Sigmoid colon (tissue), 7 donors: ENCODE results near the gene AEN. TPM values are rescaled to one million over a fixed set of nuclear protein-coding genes. Genes with fewer than 3 reads are reported as not detected.

ENCODE experiments used
- DNase-seq: peaks from one replicate; pipeline ENCODE4 v3.0.0-alpha.2; 2019
- H3K27ac ChIP-seq, 4 donors: fragments of 200-600 bp; sonication (generic); one replicate each; pipeline ENCODE4 v1.5.1; 2016 to 2019; ENCODE audit warnings: mild to moderate bottlenecking in 1 of 4
- H3K27me3 ChIP-seq, 3 donors: fragments of 200-600 bp; sonication (generic); one replicate each; pipeline ENCODE4 v1.5.1; 2019; ENCODE audit warnings: mild to moderate bottlenecking in 1 of 3
- H3K36me3 ChIP-seq, 4 donors: fragments of 200-600 bp; sonication (generic); one replicate each; pipeline ENCODE4 v1.5.1; 2016 to 2019
- H3K4me1 ChIP-seq, 4 donors: fragments of 200-600 bp; sonication (generic); one replicate each; pipeline ENCODE4 v1.5.1; 2017 to 2019
- H3K4me3 ChIP-seq, 4 donors: fragments of 200-600 bp; sonication (generic); one replicate each; pipeline ENCODE4 v1.5.1; 2017 to 2019; ENCODE audit warnings: mild to moderate bottlenecking in 2 of 4, moderate library complexity in 1 of 4
- H3K9me3 ChIP-seq, 4 donors: fragments of 200-600 bp in 3 of 4; sonication (generic) in 3 of 4; one replicate each; pipeline versions ENCODE4 v1.5.1 to v1.6.1; 2013 to 2019
- EP300 ChIP-seq, 4 donors: sonication (generic); formaldehyde crosslinking; IDR thresholded peaks; one replicate each; pipeline ENCODE4 v1.6.1; 2017; ENCODE audit warnings: antibody characterized with exemption in 4 of 4
- POLR2A ChIP-seq, 2 donors: fragments of 450-650 bp; IDR thresholded peaks; one replicate each; pipeline ENCODE4 v1.6.1; 2016; ENCODE audit warnings: antibody characterized with exemption in 2 of 2, mild to moderate bottlenecking in 2 of 2, moderate library complexity in 2 of 2
- POLR2AphosphoS5 ChIP-seq, 4 donors: sonication (generic); formaldehyde crosslinking; IDR thresholded peaks; one replicate each; pipeline ENCODE4 v1.6.1; 2017; ENCODE audit warnings: antibody characterized with exemption in 4 of 4
- WGBS, 2 donors: extraction: QIAGEN DNeasy Blood & Tissue Kit; methylation state at CpG; one replicate each; pipeline ENCODE4 v1.1.7; 2013; 5-methylcytosine and 5-hydroxymethylcytosine counted together
- intact Hi-C: fragments of 100-400 bp; cut with DNase I; formaldehyde crosslinking; loops from one replicate; pipeline ENCODE4 v1.15.1; 2023
- polyA plus RNA-seq, 3 donors: library from polyadenylated mRNA; stranded (reverse); fragments of 200-250 nt; gene quantifications; one replicate each; pipeline ENCODE4 v1.2.3, GENCODE V29; 2013
- total RNA-seq, 4 donors: library from RNA; depleted of rRNA; stranded (reverse); fragments of >200 nt; gene quantifications; one replicate each; pipeline ENCODE4 v1.1.0, GENCODE V29; 2016
- TF ChIP-seq, protein P1 (sequence below), 4 experiments: fragments of 450-650 bp in 3 of 4; fragments of 200-600 bp in 1 of 4; IDR thresholded peaks; one replicate each; pipeline ENCODE4 v1.5.1; 2016 to 2019; ENCODE audit warnings: antibody characterized with exemption in 4 of 4, mild to moderate bottlenecking in 3 of 4, moderate library complexity in 2 of 4
- donor health status: healthy with polysubstance abuse.
- donor health status: Bipolar disorder and iron deficiency.
- donor health status: healthy.

Gene AEN
- total and polyA plus RNA-seq, 7 donors = 4.2 to 19.7 (median 8.8) TPM

DNA sequence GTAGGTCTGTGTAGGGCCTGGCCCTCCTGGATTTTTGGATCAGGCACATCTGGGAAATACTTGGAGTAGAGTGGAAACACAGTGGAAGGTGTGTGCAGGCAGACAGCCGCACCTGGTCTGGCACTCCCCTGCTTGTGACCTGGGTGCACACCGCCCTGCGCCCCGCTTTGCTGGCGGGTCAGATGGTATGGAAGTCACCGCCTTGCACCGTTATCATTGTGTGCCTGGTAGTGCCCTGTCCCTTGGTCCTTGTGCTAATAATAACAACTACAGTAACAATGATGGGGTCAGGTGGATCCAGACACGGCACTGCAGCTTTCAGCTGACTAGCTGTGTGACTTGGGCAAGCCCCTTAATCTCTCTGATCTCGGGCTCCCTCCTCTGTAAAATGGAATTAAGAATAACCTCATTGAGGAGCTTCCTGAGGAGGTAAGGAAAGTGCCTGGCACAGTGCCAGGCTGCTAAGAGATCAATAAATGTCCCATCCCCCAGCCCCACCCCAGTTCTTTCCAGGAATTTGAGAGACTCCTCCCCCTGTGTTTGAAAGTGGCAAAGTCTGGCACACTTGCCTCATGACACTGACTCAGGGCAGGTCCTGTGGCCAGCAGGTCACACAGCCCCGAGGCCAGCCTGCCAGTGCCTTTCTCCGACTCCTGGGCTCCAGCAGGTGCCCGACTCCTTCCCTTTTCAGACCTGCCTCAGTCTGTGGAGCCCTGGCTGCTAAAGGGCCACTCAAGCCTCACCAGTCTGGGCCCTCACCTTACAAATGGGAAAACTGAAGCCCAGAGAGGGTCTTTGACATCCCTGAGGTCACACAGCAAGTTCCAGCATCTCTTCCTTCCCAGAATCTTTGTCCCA is 27.4 kb downstream of the AEN start:
- peak overlapping the region in 3 of 4 donors; percentile 23 to 60 (median 51) for H3K27ac ChIP-seq
- DNase-seq = peak; percentile 60
- H3K4me3 ChIP-seq = no peak overlapping the region
- peaks cover 0 to 10% (median 0%) of the 10 kb centered on the region in 4 donors for H3K4me1 ChIP-seq
- TF ChIP-seq POLR2AphosphoS5 (IDR thresholded peaks at IDR 0.05) (no peak), EP300 (IDR thresholded peaks at IDR 0.05) (no peak), POLR2A (IDR thresholded peaks at IDR 0.05) (no peak)
- TF ChIP-seq, protein P1, sequence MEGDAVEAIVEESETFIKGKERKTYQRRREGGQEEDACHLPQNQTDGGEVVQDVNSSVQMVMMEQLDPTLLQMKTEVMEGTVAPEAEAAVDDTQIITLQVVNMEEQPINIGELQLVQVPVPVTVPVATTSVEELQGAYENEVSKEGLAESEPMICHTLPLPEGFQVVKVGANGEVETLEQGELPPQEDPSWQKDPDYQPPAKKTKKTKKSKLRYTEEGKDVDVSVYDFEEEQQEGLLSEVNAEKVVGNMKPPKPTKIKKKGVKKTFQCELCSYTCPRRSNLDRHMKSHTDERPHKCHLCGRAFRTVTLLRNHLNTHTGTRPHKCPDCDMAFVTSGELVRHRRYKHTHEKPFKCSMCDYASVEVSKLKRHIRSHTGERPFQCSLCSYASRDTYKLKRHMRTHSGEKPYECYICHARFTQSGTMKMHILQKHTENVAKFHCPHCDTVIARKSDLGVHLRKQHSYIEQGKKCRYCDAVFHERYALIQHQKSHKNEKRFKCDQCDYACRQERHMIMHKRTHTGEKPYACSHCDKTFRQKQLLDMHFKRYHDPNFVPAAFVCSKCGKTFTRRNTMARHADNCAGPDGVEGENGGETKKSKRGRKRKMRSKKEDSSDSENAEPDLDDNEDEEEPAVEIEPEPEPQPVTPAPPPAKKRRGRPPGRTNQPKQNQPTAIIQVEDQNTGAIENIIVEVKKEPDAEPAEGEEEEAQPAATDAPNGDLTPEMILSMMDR (IDR thresholded peaks at IDR 0.05) = no peak
- intact Hi-C loops = no loop called here
- H3K36me3 ChIP-seq = no peaks in the 10 kb centered on the region
- 26 to 70% methylated on average over 12 of the region's 12 CpGs for WGBS, 2 donors
- H3K27me3 ChIP-seq = no peaks in the 10 kb centered on the region
- H3K9me3 ChIP-seq = no peaks in the 10 kb centered on the region

DNA sequence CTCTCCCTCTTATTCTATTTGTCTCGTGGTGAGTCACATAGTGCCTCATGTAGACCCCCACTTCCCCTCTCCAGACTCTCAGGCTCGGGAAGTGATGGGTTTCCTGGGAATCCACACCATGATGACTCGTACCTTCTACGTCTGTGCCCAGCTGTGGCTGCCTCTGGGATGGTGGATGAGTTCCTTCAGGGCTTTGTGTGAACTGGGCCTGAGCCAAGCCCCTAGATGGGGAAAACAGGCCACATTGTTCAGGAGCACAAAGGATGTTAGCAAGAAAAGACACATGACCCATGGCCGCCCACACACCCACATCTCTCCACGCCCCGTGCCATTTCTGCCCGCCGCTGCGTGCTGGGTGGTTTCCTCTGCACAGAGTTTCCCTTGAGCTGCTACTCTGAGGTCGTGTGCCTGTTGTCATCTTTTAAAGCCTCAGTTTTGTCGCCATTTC is 28.2 kb downstream of the AEN start:
- H3K36me3 ChIP-seq = no peaks in the 10 kb centered on the region
- TF ChIP-seq POLR2A (IDR thresholded peaks at IDR 0.05) (no peak), POLR2AphosphoS5 (IDR thresholded peaks at IDR 0.05) (peak in 1 of 4 donors; percentile 16)
- no peaks in the 10 kb centered on the region for H3K27me3 ChIP-seq
- intact Hi-C loops = no loop called here
- H3K27ac ChIP-seq = peak overlapping the region; percentile 7 to 60 (median 37)
- no peaks in the 10 kb centered on the region for H3K9me3 ChIP-seq
- peaks cover 0 to 10% (median 0%) of the 10 kb centered on the region in 4 donors for H3K4me1 ChIP-seq
- no peak overlapping the region for H3K4me3 ChIP-seq
- DNase-seq = peak; percentile 71
- 31 to 49% methylated on average over 12 of the region's 12 CpGs for WGBS, 2 donors

DNA sequence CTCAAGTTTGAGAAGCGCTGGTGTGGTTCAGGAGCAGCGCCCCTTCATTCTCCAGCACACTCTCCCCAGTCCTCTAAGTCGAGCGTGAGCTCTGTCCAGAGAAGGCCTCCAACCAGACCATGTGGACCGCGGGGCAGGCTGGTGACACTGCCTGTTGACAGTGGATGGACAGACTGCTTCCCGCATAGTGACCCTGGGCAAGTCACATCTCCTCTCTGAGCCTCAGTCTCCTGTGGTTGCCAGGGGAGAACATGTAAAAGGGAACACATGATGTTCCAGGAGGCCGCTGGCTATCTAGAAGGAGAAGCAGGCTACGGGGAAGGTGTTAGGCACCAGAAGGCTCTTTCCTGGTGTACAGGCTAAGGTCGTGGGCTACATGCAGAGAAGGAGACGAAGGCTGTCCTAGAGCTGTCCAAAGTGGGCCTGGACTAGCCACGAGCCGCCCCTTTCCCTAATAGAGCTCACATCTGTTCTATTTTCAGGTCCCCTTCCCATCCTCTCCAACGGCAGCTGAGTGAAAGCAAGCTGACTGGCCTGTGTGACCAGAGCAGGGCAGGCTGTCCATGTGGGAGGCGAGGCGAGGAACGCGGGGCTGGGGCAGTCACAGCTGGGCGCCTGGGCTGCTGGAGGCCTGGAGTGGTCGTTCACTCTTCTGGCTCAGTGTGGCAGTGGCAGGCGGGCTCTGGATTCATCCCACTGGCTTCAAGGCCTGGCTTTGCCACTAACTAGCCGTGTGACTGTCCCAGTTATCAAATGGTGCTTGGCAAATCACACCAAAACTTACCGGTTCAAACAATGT is 28.8 kb downstream of the AEN start:
- H3K27me3 ChIP-seq = no peaks in the 10 kb centered on the region
- H3K27ac ChIP-seq = peak overlapping the region in 2 of 4 donors; percentile 7 to 23
- 83 to 89% methylated on average over 23 of the region's 23 CpGs for WGBS, 2 donors
- TF ChIP-seq POLR2A (IDR thresholded peaks at IDR 0.05) (no peak), EP300 (IDR thresholded peaks at IDR 0.05) (no peak), POLR2AphosphoS5 (IDR thresholded peaks at IDR 0.05) (no peak)
- TF ChIP-seq, protein P1 (IDR thresholded peaks at IDR 0.05) = no peak
- peak; percentile 56 for DNase-seq
- H3K4me1 ChIP-seq = peaks cover 0 to 10% (median 0%) of the 10 kb centered on the region in 4 donors
- H3K36me3 ChIP-seq = no peaks in the 10 kb centered on the region
- H3K4me3 ChIP-seq = no peak overlapping the region
- H3K9me3 ChIP-seq = no peaks in the 10 kb centered on the region
- intact Hi-C loops = no loop called here

DNA sequence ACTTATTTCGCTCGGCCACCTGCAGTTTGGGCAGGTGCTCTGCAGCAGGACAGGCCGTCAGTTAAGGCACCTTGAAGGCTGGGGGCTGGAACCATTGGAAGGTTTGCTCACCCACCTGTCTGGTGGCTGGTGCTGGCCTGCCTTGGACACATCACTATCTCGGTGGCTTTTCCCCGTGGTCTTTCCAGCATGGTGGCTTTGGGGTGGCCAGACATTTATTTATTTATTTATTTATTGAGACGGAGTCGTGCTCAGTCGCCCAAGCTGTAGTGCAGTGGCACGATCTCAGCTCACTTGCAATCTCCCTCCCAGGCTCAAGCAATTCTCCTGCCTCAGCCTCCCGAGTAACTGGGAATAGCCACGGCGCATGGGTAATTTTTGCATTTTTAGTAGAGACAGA is 29.4 kb downstream of the AEN start:
- H3K9me3 ChIP-seq = no peaks in the 10 kb centered on the region
- DNase-seq = peak; percentile 30
- H3K4me1 ChIP-seq = peaks cover 0 to 10% (median 0%) of the 10 kb centered on the region in 4 donors
- WGBS, 2 donors = 94 to 97% methylated on average over 12 of the region's 12 CpGs
- H3K27me3 ChIP-seq = no peaks in the 10 kb centered on the region
- H3K4me3 ChIP-seq = no peak overlapping the region
- intact Hi-C loops = no loop called here
- TF ChIP-seq POLR2AphosphoS5 (IDR thresholded peaks at IDR 0.05) (no peak), EP300 (IDR thresholded peaks at IDR 0.05) (no peak), POLR2A (IDR thresholded peaks at IDR 0.05) (no peak)
- TF ChIP-seq, protein P1 (IDR thresholded peaks at IDR 0.05) = no peak
- no peak overlapping the region for H3K27ac ChIP-seq
- H3K36me3 ChIP-seq = no peaks in the 10 kb centered on the region
